ENCODE results near the gene HERC2.
A peak's percentile ranks its signal among the peaks of the same experiment; 100 is the strongest.

Gene HERC2

DNA sequence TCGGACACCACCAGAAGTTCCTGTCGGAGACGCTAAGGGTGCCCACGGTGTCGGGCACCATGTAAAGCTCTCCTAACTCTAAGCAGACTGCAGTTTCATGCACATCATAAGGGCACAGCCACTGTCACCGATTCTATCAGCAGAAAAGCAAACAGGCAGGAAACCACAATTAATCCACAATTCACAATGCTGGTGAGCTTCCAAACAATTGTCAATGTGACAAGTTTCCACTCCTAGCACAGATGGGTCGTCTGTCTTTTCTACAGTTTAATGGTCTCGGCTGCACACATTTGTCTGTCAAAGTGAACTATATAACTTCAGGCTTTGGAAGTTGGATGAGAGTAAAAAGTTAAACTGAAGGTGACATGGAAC lies 214.1 kb downstream of the HERC2 start:
- DNase-seq = no peak

DNA sequence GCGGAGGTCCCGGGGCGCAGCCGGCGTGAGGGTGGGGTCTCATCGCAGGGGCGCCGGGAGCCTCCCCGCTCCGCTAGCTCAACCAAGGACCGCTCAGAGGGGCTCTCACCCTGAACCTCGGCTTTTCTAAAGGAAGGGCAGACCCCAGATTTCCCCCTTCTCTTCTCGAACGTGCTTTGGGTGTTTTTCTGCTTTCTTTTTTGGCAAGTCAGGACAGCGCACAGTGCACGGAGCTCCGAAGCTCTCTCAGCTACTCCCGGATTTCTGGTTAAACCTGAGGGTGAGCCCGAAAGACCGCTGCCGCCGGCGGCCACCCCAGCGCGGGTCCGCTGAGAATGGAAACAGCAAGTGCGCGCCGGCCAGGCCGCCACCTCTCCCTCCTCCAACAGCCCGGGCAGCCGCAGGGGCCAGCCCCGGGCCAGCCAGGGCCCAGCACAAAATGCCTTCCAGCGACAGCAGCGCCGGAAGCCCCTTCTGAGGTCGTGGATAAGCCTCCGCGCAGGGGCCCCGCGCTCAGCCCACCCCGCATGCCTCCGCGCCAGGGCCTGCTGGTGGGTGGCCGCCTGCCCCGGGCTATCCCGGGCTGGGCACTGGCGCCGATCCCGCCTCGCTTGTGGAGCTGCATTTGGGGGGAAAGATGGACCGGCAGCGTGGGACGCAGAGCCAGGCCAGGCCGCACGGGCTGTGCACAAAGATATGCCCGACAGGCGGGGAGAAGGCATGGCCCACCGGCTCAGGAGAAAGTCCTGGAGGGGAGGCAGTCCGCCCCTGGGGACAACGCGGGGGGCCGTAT lies 214.7 kb downstream of the HERC2 start:
- DNase-seq = no peak

DNA sequence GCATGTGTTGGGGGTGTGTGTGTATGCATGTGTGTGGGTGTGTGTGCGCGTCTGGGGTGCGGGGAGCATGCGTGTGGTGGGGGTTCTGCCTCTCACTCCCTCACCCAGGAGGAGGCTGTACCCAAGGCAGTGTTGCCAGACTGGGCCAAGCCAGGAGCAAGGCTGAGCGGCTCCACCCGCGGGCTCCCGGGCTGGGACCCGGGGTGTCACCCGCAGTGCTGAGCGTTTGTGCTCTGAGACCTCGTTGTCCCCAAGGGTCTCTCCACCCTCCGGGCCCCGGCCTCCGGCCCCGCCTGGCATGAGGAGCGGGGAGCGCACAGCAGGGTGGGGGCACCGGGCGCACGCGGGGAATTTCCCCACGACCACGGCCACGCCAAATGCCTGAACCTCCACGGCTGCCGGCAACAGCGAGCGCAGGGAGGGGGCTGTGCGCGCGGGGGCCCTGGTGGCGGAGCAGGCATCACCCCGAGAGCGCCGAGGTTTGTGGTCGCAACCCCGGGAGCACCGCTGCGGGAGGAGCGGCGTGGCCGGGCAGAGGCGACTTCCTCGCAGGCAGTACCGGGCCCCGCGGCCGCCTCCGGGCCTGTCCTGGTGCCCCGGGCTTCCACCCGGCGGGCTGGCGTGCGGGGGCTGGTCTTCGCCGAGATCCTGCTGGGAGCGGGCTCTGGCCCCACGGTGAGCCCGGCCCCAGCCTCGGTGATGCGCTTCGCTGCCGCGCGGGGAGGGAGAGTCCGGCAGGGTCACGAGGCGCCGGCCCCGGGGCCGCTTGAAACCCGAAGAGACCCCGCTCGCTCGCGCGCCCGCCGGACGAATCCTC lies 215.5 kb downstream of the HERC2 start:
- no peak for DNase-seq

GRCh38 chr15:28105793-28106192 lies 216.2 kb downstream of the HERC2 start:
- no peak for DNase-seq

- DNase-seq = no peak
Measured at GRCh38 chr15:28105224-28105791, 216.7 kb downstream of the HERC2 start.

- DNase-seq = no peak
Measured at GRCh38 chr15:28104326-28104725, 217.7 kb downstream of the HERC2 start.

- no peak for DNase-seq
Measured at GRCh38 chr15:28103831-28104230, 218.1 kb downstream of the HERC2 start.

DNA sequence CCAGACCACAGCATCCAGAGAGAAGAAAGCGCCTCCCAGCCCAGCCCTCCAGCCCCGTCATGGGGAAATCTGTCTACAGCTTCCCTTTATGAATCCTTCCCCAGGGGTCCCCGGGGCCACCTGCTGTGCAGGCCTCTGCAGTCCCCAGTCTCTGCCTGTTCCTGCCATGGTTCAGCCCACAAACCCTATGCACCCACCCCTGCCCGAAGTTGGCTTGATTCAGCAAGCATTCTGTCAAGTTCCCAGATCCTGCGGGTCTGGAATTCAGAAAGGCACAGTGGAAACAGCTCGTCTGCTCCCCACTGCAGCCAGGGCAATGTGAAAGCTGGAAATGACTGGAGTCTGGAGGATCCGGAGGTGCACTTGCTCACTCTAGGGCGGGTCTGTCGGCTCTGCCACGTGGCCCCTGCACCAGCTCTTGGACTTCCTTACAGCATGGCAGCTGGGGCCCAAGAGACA lies 220.0 kb downstream of the HERC2 start:
- no peak for DNase-seq

DNA sequence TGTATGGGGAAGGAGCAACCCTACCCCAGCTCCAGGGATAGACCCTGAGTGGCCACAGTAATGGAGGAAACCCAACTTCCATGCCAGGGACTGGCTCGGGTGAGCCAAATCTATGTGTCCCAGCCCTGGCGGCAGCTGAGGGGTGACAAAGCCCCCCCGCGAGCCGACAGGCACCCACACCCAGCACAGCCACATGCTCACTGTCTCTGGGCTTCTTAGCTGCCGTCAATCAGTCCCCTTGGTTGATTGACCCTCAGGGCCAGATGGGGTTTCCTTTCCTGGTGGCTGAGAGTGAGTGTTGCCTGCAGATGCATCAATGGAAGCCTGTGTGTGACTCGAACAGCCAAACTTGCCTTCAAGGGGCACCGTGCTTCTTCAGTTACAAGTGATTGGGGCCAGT lies 220.8 kb downstream of the HERC2 start:
- no peak for DNase-seq

DNA sequence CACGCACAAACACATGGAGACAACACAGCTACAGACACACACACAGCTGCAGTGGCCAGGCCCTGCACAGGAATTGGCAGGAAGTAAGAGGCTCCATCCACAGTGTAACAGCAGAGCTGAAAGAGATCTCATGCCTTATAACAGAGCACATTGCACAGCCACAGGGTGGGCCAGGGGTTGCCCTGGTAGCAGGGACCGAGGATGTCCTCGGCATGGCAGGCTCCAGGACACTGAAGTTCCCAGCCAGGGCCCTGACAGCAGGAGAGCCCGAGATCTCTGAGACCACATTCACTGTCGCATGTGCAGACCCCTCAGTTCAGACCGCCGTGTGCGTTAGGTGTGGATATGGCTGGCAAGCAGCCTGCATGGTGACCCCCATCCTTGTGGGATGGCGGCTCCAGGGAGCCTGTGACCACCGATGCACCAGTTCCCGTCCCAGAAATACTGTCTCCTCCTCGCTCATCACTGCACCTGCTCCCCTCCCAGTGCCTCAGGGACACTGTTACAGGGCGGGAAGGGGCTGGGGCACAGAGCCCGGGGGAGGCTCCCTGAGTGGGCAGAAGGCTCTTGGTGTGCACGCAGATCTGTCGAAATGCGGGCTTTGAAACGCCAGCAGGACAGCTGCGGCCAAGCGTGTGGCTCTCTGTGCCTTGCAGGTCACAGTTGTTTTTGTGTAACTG lies 221.3 kb downstream of the HERC2 start:
- no peak for DNase-seq

- DNase-seq = no peak
Measured at GRCh38 chr15:28099555-28100140, 222.3 kb downstream of the HERC2 start.

- DNase-seq = peak; percentile 34
Measured at GRCh38 chr15:28098766-28099554, 223.0 kb downstream of the HERC2 start, which contains the start of gene OCA2. Gene OCA2 (minus strand): TSS chr15:28099315. CDS start chr15:28081874, 17,441 bp downstream.

GRCh38 chr15:28098360-28098765 lies 223.6 kb downstream of the HERC2 start:
- no peak for DNase-seq

DNA sequence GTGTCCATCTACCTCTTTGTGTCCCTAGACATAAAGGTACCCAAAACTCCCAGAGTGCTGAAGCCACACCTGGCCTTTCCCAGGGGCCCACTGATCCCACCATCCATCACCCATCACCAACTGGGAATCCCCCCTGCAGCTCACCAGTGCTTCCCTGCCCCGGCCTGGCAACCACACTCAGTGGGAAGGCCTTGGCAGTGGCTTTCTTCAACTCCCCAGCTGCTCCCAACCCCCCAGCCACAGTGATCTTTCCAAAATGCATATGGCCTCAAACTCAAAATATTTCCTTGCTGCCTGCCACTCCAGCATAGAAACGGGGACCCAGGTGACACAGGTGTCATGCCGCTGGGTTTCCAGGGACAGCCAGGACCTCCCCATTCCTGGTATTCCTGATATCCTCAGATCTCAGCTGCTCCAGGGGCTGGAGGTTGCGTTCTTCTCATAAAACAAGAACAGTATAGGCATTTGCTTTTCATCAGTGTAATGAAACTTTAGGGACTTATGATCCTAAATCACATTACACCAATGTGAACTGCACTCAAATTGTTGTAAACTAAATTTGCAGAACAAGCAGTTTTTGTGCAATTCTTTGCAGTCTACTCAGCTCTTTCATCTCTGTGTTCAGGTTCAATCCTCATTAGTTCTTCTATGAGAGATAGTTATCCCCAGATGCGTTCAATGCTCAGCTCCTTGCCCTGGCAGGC lies 224.2 kb downstream of the HERC2 start:
- no peak for DNase-seq

- DNase-seq = no peak
Measured at GRCh38 chr15:28096670-28097431, 225.1 kb downstream of the HERC2 start.

DNA sequence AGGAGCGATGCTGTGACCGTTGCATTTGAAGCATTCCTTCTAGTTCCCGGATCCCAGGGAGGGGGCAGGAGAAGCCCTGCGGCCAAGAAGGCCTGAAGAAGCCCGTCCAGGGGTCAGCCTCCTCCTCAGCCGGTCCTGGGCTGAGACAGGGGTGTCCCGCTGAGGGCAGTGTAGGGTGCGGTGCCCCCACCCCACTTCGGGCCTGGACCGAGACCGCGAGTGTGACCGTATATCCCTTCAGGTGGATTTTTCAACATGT lies 225.6 kb downstream of the HERC2 start:
- DNase-seq = no peak

GRCh38 chr15:28094732-28095521 lies 227.1 kb downstream of the HERC2 start:
- DNase-seq = no peak

- DNase-seq = no peak
Measured at GRCh38 chr15:28093752-28094535, 228.0 kb downstream of the HERC2 start.

DNA sequence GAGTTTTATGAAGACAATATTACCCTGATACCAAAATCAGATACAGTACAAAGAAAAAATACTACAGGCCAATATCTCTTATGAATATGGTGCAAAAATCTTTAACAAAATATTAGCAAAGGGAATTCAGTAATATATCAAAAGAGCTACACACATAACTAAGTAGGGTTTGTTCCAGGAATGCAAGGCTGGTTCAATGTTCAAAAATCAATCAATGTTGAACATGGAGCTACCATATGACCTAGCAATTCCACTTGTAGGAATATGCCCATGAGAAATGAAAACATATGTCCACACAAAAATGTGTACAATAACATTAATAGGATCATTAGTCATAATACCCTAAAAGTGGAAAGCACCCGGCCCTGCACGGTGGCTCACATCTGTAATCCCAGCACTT lies 230.7 kb downstream of the HERC2 start:
- DNase-seq = no peak
